ENCODE data around the gene TMX3.

Gene TMX3, protein sequence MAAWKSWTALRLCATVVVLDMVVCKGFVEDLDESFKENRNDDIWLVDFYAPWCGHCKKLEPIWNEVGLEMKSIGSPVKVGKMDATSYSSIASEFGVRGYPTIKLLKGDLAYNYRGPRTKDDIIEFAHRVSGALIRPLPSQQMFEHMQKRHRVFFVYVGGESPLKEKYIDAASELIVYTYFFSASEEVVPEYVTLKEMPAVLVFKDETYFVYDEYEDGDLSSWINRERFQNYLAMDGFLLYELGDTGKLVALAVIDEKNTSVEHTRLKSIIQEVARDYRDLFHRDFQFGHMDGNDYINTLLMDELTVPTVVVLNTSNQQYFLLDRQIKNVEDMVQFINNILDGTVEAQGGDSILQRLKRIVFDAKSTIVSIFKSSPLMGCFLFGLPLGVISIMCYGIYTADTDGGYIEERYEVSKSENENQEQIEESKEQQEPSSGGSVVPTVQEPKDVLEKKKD
- total RNA-seq = 37.2 to 105 reads per million in 2 donors

DNA sequence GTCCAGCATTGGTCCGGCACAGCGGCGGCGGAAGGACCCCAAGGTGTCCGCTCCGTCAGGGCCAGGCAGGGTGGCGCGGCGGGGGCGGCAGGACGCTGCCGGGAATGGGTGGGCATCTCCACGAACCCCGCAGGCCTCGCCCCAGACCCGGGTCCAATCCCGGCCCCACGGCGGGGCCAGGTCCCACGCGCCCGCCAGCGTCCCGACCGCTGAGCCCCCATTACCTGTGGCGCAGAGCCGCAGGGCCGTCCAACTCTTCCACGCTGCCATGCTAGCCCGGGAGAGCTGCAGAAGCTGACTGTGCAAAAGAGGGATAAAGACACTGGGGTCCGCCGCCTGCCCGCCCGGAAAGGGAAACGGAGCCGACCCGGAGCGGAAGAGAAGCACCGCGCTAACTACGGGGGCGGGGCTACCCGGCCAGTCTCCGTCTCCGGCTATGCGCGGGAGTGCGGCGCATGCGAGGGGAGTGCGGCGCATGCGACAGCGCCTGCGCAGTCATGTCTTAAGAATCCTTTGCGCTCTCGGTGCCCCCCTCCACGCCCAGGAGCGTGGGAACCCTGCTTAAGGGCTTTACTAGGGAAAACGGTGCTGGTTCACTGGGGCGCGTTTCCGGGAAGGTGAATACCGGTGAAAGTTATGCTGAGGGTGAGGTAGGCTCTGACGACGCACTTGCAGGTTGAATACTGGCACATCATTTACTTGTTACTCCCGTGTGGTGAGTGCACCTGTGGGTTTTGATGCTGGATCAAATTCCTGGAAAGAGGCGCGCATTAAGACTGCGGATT is at the start of gene TMX3:
Gene TMX3 (minus strand): TSS at position 397 of the 785 bp plus-strand sequence. CDS start 127 bp downstream, at position 270.
- DNase-seq = peak; percentile 88

DNA sequence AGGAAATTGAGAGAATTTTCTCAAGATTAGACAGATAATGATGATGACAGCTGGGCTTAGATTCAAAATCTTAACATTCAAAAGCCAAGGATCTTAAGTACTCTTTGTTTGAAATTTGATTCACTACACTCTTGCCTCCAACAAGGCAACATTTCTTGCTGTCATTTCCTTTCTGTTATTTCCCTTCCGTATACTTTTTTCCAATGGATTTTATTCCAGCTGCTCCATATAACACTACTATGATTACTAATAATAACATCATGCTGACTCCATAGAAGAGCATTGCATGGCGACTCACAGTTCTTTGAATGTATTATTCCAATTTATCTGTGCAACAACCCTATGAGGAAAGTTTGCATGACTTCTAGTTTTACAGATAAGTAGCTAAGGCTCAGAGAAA is 49.1 kb upstream of the TMX3 start:
- no peak for DNase-seq

DNA sequence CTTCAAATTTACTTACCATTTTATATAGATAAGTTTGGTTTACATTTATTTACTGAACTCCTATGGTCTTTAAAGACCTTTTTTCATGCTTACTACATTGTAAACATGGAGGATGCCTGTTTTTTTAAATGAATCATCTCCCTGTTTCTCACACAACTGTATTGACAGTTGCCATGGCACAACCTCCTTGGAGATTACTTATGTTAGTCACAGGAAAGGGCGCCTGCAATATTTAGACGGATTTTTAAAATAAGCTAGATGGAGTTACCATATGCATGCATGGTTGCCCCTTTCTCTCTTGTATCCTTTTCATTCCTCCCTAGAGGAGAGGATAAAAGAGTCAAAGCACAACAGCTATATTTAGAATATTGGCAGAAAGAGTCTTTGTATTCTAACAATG is 48.2 kb upstream of the TMX3 start:
- no peak for DNase-seq

DNA sequence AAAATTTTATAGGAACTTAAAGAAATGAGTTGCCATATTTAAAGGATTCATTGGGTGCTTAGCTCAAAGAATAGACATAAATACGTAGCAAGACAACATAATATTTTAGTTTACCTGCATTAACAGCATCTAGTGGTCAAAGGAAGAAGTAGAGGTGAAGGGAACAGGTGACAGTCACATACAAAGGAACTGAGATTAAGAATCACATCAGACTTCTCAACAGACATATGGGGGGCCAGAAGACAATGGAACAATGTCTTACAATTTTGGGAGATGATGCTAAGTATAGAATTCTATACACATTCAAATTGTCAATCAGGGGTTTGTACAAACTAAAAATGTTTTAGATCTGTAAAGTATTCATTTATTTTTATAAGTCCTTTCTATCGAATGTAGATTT is 44.4 kb upstream of the TMX3 start:
- no peak for DNase-seq

DNA sequence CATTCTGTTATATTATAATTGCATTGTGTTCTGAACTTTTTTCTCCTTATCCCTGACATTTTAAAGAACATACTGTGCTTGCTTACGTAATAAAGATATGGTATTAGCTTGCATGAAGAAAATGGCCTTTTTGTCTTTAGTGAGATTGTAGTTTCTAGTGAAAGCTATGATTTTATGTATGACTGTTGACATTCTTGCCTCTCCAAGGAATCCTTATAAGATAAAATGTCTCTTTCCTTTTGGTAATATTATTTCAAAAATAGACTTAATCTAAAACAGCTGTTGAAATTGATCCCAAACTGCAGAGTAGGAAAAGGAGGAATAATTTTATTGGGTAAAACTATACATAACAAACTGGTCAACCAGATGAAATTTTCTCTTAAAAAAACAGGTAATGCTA is 42.2 kb upstream of the TMX3 start:
- DNase-seq = no peak

DNA sequence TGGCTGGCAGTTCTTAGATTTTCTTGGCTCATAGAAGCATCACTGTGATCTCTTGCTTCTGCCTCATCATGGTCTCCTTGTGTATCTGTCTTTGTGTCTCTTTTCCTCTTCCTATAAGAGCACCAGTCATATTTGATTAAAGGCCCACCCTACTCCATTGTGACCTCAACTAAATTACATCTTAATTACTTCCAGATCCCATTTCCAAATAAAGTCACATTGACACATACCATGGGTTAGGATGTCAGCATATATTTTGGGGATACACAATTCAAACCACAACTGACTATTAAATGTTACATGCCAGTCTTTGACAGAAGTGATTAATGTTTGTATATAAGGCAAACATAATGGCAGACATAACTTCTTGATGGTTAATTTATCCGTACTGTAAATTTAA is 27.3 kb upstream of the TMX3 start:
- no peak for DNase-seq

DNA sequence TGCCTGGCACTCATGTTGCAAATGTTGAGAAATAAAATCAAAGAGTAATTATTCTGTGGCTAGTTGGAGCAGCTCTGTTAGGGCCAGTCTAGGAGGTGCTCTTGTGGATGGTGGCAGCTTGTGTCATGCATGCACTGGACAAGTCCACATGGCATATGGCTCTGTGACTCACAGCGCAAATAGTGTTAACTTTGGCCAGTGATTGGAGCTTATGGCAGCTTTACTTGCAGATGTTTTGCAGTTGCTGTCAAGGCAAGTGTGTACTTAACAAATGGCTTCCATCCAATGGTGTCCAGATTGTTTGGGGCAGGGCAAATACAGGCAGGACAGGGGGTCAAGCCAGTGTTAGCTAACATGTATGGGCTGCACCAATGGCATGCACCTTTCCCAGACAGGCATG is 26.1 kb upstream of the TMX3 start:
- DNase-seq = no peak

DNA sequence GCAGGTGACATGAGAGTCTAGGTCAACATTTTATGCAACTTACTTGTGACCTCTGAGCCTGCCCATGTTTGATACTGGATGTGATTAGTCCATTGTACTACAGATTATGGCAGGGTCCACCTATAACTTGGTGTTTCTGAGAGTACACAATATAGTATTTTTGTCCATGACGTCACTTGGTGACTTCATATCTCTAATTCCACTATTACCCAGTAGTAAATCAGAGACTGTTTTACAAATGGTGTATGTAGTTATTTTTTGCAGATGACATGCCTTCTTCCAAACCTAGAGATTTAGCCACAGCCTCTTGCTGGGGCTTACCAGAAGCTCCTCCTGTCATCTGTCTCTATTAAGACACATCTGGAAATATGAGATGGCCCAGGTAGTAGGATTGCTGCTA is 24.6 kb upstream of the TMX3 start:
- DNase-seq = no peak

DNA sequence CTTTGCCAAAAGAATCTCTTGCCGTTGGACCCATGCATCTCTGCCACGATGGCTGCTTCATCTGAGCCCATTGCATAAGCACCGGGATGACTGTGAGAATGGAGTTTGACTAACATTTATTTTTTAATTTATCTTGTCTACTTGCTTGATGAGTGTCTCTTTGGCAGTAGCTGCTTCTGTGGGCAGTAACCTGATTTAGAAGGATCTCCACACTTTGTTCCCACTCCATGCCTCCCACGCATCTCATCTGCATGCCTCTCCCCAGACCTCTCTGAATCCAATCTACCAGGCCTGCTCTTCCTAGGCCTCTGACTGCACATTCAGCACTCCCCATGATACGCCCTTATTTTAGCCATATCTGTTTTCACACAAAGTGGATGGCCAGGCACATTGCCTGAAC is 23.7 kb upstream of the TMX3 start:
- DNase-seq = no peak

DNA sequence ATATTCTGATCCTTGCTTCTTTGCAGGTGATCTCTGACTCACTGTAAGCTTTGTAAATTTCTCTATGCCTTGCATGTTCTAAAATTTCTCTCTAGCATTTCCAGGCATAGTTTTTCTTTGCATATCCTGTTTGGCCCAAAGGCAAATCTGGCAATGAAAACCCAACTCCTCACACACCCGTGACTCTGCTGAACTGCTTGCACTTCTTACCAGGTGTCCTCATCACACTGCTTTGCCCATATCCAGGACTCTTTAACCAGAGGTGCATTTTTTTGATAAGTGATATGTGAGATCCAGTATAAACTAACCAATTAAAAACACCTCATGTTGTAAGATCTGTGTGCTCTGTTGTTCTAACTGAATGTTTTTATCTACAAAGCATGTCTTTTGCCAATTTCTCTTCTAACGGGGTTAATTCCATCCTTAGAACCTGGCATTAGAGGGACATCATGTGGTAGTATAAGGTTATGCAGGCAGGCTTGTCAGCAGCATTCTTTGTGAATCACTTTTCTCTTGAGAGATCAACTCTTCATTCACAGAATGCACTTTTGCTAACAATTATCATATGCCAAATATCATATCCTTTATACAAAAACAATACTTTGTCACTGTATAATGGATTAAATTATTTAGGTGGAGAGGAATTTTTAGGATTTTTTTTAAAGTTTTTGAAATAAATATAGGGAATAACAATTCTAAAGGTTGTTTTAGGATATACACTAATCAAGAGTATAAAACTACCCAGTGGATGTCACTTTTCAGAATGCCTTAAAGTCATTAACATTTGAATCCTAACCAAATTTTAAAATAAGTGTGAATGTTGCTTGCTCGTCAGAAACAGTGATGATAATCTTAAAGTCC is 20.8 kb upstream of the TMX3 start:
- no peak for DNase-seq

DNA sequence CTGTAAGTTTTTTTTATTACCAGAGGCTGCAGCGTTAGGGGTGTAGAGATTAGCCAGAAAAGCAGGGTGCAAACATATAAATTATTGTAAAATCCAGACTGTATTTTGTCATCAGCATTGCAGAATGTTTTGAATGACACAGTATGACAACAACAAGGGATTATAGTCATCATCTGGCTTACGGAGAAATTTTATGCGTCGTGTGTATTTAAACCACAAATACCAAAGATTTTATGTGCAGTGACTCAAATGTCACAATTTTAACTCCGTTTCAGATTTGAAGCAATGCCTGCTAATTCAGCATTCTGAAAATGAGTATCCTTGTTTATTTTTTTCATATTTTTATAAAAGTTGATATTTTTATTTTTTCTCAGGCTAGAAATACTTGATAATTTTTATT is 19.4 kb upstream of the TMX3 start:
- DNase-seq = no peak

DNA sequence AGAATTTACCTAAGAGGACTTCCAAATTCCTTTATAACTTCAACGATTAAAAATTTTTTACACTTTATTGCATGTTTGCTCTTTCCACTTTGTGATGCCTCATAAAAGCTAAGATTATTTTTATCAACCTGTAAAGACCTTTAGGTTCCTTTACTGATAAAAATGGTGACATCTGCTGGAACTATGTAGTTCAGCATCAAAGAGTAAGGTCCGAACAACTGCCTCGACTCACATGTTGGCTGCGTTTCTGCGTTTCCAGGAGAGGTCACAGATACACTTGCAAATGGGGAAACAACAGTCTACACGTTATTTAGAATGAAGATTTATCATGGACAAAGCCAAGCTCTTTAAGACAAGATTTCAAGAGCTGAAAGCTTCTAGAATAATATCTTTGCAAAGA is 18.8 kb upstream of the TMX3 start:
- no peak for DNase-seq

DNA sequence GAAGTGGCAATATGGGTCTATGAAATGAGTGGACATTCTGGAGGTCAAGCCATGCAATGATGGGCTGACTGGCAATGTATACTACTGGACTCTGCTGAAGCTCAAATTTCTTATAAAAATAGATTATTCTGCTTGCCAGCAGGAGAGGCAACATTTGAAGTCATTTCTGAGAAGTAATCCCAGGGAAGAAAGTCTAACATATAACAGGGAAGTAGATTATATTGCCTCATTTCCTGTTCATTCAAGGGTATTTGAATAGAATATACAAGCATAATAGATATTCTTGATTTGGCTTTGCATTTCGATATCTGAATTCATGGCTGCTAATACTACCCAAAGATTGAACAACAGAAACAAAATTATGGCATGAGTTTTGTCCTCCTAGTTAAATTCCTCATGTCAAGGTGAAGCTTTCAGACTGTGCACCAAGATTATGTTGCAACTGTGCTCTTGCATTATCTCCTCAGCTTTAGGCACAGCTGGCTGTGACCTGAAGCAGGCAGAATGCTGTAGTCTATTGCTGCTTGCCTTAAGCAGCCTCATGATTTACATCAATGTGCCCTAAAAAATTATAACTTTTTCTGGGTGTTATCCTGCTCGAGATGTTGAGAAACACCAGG is 13.3 kb upstream of the TMX3 start:
- DNase-seq = no peak

DNA sequence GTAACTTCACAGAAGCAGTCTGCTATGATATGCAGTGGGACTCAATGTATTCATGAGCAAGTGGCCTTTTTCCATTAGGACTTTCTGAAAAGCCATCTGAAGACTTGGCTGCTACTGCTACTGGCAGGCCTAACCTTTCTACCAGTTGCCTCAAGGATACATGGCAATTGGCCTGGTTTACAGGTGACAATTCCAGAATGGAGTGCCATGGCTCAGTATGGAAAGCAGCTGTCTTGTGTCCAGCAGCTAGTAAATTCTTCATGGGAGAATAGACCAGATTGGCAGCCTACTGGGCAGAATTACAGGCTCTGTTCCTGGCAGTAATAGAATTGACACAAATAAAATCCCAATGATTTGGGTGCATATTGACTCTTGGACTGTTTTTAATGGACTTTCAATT is 12.6 kb upstream of the TMX3 start:
- no peak for DNase-seq

DNA sequence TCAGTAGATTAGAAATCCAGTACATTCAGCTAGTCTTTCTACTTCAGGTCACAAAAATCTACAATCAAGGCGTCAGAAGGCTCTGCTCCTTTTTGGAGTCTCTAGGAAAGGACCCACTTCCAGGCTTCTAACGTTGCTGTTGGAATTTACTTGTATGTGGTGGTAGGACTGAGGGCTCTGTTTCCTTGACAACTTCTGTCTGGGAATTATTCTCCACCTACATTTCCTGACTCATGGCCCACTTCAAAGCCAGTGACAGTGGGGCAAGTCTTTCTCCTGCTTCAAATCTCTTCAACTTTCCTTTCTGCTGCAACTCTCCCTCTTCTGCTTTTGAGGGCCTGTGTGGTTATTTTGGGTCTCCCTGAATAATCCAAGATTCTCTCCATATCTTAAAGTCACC is 10.4 kb upstream of the TMX3 start:
- no peak for DNase-seq

DNA sequence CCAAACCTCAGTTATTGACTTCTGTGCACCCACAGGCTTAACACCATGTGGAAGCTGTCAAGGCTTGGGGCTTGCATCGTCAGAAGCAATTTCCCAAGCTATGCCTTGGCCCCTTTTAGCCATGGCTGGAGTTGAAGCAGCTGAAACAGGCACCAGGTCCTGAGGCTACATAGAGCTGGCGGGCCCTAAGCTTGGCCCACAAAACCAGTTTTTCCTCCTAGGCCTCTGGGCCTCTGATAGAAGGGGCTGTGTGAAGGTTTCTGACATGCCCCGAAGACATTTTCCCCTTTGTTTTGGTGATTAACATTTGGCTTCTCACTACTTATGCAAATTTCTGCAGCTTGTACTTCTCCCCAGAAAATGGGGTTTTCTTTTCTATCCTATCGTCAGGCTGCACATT is 9.1 kb upstream of the TMX3 start:
- DNase-seq = no peak

DNA sequence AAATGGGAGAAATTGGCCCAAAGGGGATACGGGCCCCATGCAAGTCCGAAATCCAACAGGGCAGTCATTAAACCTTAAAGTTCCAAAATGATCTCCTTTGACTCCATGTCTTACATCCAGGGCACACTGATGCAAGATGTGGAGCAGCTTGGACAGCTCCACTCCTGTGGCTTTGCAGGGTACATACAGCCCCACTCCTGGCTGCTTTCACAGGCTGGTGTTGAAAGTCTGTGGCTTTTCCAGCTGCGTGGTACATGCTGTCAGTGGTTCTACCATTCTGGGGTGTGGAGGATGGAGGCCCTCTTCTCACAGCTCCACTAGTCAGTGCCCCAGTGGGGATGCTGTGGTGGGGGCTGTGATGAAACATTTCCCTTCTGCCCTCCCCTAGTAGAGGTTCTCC is 8.6 kb upstream of the TMX3 start:
- no peak for DNase-seq

DNA sequence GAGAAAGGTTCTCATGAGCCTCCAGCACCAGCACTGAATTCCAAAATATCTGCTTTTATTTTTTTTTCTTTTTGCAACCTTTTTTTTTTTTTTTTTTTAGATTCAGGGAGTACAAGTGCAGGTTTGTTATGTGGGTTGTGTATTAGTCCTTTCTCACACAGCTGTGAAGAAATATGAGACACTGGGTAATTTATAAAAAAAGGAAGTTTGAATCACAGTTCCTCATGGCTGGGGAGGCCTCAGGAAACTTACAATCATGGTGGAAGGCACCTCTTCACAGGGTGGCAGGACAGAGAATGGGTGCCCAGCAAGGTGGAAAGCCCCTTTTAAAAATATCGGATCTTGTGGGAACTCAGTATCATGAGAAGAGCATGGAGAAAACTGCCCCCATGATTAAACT is 7.9 kb upstream of the TMX3 start:
- no peak for DNase-seq

DNA sequence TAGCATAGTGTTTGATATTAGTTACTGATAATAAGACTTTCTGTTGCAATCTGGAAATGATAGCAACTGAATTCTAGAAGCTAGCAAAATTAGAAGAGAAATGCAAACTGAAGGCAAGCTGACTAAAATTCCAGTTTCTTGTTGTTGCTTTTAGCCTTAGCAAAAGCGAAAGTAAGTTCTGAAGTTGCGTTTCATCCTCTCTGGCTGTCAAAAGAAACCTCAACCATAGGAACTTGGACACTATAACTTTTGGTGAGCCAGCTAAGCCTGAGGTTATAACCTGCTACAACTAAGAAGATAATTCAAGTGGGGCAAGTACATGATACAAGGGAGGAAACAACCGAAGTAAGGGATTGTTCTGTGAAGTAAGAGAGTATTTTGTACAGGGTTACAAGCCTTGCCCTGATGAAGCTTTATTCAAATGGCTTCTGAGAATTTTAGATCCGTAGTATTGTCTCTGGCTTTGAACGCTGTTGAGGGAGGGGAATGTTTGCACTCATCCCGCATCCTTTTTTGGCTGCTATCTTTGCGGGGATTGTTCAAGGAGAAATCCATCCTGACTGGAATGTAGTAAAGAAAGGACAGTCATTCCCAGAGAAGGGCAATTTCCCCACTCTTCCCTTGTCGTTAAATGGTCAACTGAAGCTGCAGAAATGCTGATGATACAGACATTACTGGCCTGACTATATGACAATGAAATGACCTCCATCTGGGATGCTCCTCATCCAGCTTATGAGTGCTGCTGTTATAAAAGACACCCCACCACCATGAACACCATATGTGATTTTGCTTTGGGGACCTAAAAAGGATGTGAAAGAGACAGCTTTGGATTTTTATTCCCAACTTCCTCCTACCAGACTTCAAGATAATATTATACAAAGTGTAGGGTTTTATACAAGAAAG is 7.0 kb upstream of the TMX3 start:
- DNase-seq = no peak

DNA sequence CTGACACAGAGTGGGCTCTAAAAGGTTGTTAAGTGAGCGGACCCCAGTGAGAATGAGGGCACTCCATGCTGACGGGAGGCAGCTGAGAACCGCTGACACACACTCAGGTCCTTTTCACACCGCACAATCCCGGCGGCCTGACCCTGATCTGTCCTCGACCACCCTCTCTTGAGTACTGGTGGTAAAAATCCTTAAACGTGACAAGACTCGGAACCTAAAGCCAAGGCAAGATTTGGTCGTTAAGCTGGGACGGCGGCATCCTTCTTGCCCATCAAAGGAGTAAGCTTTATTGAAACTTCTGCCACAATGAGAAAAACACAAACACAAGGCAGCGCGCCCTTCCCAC is 569 bp downstream of the TMX3 start:
- no peak for DNase-seq

DNA sequence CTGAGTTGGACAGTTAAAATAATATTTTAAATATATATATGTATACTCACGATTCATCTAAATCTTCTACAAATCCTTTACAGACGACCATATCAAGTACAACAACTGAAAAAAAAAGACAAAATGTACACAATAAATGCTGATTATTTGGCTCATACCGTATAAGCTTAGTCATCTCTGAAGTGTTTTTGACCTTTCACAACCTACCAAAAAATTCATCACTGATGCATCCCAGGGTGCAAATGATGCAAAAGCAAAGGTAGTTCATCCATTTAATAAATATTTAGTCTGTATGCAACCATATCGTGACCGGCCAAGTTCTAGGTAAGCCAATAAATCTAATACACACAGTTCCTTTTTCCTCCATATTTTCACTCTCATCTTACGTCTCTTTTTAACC is 1.1 kb downstream of the TMX3 start:
- DNase-seq = no peak

DNA sequence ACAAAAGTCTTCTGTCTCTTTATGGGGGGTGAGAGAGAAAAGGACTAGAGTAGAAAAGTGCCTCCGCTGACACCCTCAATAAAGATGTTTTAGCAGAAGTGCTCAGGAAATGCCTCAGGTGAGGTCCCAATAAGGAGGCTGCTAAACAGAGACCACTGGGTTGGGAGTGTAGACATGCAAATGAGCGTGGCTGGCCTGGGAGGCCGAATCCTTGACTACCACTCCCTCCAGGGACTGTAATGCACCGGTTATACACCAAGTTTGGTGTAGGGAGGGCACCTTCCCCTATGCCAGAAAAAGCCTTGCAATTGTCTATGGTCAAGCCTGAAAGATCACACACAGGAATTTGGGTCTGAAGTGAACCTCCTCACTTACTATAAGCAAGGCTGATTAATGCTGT is 1.8 kb downstream of the TMX3 start:
- no peak for DNase-seq
